Adrenal gland (tissue), 5 donors: ENCODE results near the gene MAPK10.

Experiments
- CTCF ChIP-seq, 6 experiments: fragments of 450-650 bp in 4 of 6; fragments of 200-600 bp in 2 of 6; sonication (generic) in 1 of 6; IDR thresholded peaks; 1 replicate in 5 of 6; 2 replicates in 1 of 6; pipeline versions ENCODE4 v1.5.1 to v1.8.0; 2016 to 2021; ENCODE audit warnings: antibody characterized with exemption in 6 of 6, mild to moderate bottlenecking in 2 of 6, moderate library complexity in 1 of 6
- POLR2A ChIP-seq, 2 donors: fragments of 450-650 bp; IDR thresholded peaks; one replicate each; pipeline ENCODE4 v1.6.1; 2017; ENCODE audit warnings: antibody characterized with exemption in 2 of 2, mild to moderate bottlenecking in 2 of 2, moderate library complexity in 1 of 2
- donor health status: DM: no; HTN: no; CAD: no.

GRCh38 chr4:86307432-86307831, 52.4 kb downstream of the MAPK10 start:
- TF ChIP-seq CTCF (IDR thresholded peaks at IDR 0.05) (no peak), POLR2A (IDR thresholded peaks at IDR 0.05) (no peak)
